Peyer's patch (tissue), 4 donors: Measurements from ENCODE around the gene FRMD8. TPM values are rescaled to one million over a fixed set of nuclear protein-coding genes. Genes with fewer than 3 reads are reported as not detected.

Source experiments
- DNase-seq, 3 donors: peaks; one replicate each; pipeline ENCODE4 v3.0.0-alpha.2; 2017 to 2019
- H3K27ac ChIP-seq, 4 donors: fragments of 200-600 bp; sonication (generic); one replicate each; pipeline ENCODE4 v1.5.1; 2016 to 2019
- H3K27me3 ChIP-seq, 2 donors: fragments of 200-600 bp; sonication (generic); one replicate each; pipeline ENCODE4 v1.5.1; 2019
- H3K36me3 ChIP-seq, 3 donors: fragments of 200-600 bp; sonication (generic); one replicate each; pipeline ENCODE4 v1.5.1; 2016 to 2019
- H3K4me1 ChIP-seq, 4 donors: fragments of 200-600 bp; sonication (generic); one replicate each; pipeline ENCODE4 v1.5.1; 2016 to 2019
- H3K4me3 ChIP-seq, 4 donors: fragments of 200-600 bp; sonication (generic); 1 replicate in 3 of 4; 2 replicates in 1 of 4; pipeline ENCODE4 v1.5.1; 2016 to 2019; ENCODE audit warnings: mild to moderate bottlenecking in 1 of 4
- H3K9me3 ChIP-seq, 4 donors: fragments of 200-600 bp; sonication (generic); one replicate each; pipeline ENCODE4 v1.5.1; 2016 to 2019; ENCODE audit warnings: mild to moderate bottlenecking in 1 of 4
- POLR2A ChIP-seq, 2 donors: fragments of 450-650 bp; IDR thresholded peaks; one replicate each; pipeline ENCODE4 v1.5.1; 2017; ENCODE audit warnings: antibody characterized with exemption in 2 of 2, mild to moderate bottlenecking in 2 of 2, moderate library complexity in 2 of 2
- total RNA-seq, 4 donors: library from RNA; depleted of rRNA; stranded (reverse); fragments of >200 nt; gene quantifications; one replicate each; pipeline ENCODE4 v1.1.0, GENCODE V29; 2016
- TF ChIP-seq, protein P1 (sequence below), 6 experiments: fragments of 450-650 bp in 4 of 6; fragments of 200-600 bp in 2 of 6; sonication (generic) in 1 of 6; IDR thresholded peaks; one replicate each; pipeline ENCODE4 v1.5.1; 2017 to 2019; ENCODE audit warnings: antibody characterized with exemption in 6 of 6, mild to moderate bottlenecking in 3 of 6, moderate library complexity in 1 of 6

The FRMD8 gene
- total RNA-seq, 4 donors from 2014 or later, result 51.2 to 115 (median 102) TPM

DNA sequence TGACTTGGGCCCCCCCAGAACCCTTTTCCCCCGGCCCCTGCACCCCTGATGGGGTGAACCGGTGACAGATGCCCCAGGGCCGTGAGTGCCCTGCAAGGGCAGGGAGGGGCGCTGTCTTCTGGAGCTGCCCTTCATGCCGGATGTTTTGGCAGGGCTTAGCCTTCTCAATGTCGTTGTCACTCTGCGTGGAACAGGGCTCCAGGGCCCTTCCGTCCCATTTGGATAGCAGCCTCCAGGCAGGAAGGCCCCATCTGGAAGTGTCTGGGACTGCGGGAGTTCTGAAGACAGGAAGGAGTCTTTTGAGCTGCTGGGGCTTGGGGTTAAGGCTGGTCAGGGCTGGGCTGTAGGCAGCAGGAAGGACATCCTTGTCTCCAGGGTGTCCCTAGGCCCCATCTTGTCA is 4.6 kb downstream of the FRMD8 start:
- TF ChIP-seq POLR2A (IDR thresholded peaks at IDR 0.05), result no peak
- TF ChIP-seq, protein P1, sequence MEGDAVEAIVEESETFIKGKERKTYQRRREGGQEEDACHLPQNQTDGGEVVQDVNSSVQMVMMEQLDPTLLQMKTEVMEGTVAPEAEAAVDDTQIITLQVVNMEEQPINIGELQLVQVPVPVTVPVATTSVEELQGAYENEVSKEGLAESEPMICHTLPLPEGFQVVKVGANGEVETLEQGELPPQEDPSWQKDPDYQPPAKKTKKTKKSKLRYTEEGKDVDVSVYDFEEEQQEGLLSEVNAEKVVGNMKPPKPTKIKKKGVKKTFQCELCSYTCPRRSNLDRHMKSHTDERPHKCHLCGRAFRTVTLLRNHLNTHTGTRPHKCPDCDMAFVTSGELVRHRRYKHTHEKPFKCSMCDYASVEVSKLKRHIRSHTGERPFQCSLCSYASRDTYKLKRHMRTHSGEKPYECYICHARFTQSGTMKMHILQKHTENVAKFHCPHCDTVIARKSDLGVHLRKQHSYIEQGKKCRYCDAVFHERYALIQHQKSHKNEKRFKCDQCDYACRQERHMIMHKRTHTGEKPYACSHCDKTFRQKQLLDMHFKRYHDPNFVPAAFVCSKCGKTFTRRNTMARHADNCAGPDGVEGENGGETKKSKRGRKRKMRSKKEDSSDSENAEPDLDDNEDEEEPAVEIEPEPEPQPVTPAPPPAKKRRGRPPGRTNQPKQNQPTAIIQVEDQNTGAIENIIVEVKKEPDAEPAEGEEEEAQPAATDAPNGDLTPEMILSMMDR (IDR thresholded peaks at IDR 0.05), result no peak
- no peaks in the 10 kb centered on the region for H3K27me3 ChIP-seq
- H3K36me3 ChIP-seq, result peaks cover 0 to 57% (median 0%) of the 10 kb centered on the region in 3 donors
- no peak for DNase-seq
- no peaks in the 10 kb centered on the region for H3K9me3 ChIP-seq
- H3K4me3 ChIP-seq, result no peak overlapping the region
- H3K4me1 ChIP-seq, result peaks cover 3 to 41% (median 27%) of the 10 kb centered on the region in 4 donors
- H3K27ac ChIP-seq, result peak overlapping the region; percentile 15 to 68 (median 42)

DNA sequence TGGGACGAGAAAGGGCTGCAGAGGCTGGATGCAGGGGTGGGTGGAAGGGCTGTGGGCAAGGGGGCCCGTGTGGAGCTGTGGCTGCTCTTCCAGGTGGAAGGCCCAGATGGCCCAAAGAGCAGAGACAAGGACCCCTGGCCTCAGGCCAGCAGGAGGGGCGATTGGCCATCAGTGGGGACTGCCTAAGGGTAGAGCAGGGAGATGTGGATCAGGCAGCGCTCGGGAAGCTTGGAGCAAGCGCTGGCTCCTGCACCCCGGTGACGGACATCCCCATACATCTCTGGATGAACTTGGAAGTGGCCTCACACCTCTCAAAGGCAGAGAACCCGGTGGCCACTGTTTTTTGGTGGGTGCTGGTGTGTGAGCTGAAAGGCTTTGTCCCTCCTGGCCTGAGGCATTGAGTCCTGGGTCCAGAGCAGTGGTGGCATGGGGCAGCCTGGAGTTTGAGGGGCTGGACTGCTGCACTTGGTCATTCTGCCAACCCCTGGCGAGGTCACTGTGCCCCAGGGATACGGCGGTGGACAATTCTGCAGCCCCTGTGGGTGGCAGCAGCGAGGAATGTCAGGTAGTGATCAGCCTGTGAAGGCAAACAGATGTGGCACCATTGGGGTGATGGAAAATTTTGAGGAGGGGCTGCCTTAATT is 5.9 kb downstream of the FRMD8 start:
- H3K27me3 ChIP-seq, result no peaks in the 10 kb centered on the region
- H3K4me3 ChIP-seq, result no peak overlapping the region
- H3K36me3 ChIP-seq, result peaks cover 0 to 70% (median 0%) of the 10 kb centered on the region in 3 donors
- H3K27ac ChIP-seq, result peak overlapping the region in 1 of 4 donors; percentile 35
- no peaks in the 10 kb centered on the region for H3K9me3 ChIP-seq
- DNase-seq, result no peak
- H3K4me1 ChIP-seq, result peaks cover 3 to 38% (median 25%) of the 10 kb centered on the region in 4 donors
- TF ChIP-seq, protein P1 (IDR thresholded peaks at IDR 0.05), result no peak
- TF ChIP-seq POLR2A (IDR thresholded peaks at IDR 0.05), result no peak

DNA sequence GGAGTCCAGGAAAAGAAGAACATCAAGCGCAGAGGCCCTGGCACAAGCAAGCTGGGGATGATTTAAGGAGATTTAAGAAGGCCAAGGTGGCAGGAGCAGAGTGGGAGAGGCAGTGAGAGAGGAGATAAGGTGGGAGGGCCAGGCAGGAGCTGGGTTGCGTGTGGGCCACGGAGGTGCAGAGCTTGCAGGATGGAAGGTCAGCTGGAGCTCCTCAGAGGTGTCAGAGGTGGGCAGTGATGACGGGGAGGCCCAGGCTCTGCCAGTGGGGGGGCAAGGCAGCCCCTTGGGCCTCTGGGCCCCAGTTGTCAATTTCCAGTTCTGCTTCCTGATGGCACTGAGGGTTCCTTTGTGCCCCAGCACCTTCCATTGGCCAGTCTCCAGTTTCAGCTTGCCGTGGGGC is 6.5 kb downstream of the FRMD8 start:
- Histone ChIP-seq H3K36me3 (peaks cover 0 to 75% (median 0%) of the 10 kb centered on the region in 3 donors), H3K4me1 (peaks cover 3 to 32% (median 20%) of the 10 kb centered on the region in 4 donors), H3K4me3 (no peak overlapping the region), H3K9me3 (no peaks in the 10 kb centered on the region), H3K27ac (no peak overlapping the region), H3K27me3 (no peaks in the 10 kb centered on the region)
- TF ChIP-seq, protein P1 (IDR thresholded peaks at IDR 0.05), result no peak
- TF ChIP-seq POLR2A (IDR thresholded peaks at IDR 0.05), result no peak
- DNase-seq, result no peak

DNA sequence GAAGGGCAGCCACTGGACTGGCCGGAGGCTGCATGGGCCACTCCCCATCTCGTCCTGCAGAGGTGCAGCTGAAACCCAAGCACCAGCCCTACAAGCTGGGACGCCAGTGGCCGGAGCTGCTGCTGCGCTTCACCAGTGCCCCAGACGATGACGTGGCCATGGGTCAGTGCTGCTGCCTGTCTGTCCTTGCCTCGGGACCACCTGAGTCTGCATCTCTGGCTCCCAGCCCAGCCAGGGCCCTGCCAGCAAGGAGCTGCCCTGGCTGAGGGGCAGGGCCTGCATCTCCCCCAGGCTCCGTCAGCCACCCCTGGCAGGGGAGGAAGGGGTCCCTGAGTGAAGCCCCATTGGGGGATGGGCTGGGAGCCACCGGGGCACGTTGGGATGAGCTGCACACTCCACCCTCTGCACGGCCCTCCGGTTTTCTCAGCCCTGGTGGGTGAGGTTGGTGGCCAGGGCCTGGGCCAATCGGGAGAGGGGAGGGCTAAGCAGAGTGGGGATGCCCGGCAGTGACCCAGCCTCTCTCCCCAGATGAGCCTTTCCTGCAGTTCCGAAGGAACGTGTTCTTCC is 7.2 kb downstream of the FRMD8 start:
- Histone ChIP-seq H3K4me1 (peaks cover 3 to 25% (median 13%) of the 10 kb centered on the region in 4 donors), H3K4me3 (no peak overlapping the region), H3K27me3 (no peaks in the 10 kb centered on the region), H3K36me3 (peaks cover 0 to 82% (median 0%) of the 10 kb centered on the region in 3 donors), H3K9me3 (no peaks in the 10 kb centered on the region), H3K27ac (no peak overlapping the region)
- no peak for DNase-seq
- TF ChIP-seq, protein P1 (IDR thresholded peaks at IDR 0.05), result no peak
- no peak for TF ChIP-seq POLR2A (IDR thresholded peaks at IDR 0.05)

DNA sequence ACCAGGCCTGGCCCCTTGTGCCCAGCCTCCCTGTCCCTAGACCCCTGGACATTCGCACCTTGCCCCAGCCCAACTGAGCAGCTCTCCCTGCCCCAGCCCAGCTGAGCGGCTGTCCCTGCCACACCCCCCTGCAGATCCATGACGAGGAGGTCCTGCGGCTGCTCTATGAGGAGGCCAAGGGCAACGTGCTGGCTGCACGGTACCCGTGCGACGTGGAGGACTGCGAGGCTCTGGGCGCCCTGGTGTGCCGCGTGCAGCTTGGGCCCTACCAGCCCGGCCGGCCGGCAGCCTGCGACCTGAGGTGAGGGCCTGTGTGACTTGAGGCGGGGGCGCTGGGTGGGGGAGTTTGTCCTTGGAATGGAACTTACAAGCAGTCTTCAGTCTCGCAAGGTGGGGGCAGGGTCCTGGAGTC is 7.7 kb downstream of the FRMD8 start:
- Histone ChIP-seq H3K27me3 (no peaks in the 10 kb centered on the region), H3K4me3 (no peak overlapping the region), H3K27ac (no peak overlapping the region), H3K4me1 (peaks cover 0 to 20% (median 9%) of the 10 kb centered on the region in 4 donors), H3K9me3 (no peaks in the 10 kb centered on the region), H3K36me3 (peaks cover 0 to 87% (median 0%) of the 10 kb centered on the region in 3 donors)
- no peak for DNase-seq
- TF ChIP-seq POLR2A (IDR thresholded peaks at IDR 0.05), result no peak
- TF ChIP-seq, protein P1 (IDR thresholded peaks at IDR 0.05), result no peak
